ENCODE results near the gene PTPMT1. TPM values are rescaled to one million over a fixed set of nuclear protein-coding genes. Genes with fewer than 3 reads are reported as not detected.
A peak's percentile ranks its signal among the peaks of the same experiment; 100 is the strongest.

PTPMT1 gene
- total RNA-seq, 1 experiment from 2014 or later, result 108 TPM

DNA sequence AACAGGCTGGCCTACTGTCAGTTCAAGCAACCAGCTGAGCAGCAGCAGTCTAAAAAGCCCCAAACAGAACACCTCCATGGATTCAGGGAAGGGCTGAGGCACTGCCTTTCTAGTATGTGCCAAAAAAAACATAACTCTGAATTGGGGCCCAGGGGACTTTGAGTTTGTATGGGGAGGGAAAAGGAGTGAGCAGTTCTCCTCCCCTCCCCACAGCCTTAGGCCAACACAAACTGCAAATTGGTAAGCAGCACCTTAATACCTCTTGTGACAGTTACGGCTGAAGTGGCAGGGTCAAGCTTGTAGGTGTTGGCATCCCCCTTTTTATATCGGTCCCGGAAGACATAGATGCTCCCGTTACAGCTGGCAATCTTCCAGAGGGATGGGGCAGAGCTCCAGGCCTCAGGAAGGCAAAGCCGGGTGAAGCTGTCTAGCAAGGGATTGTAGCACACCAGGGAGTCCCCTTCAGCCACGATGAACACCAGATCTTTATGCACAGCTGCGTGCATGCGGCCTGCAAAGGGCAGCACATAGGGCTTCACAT lies 7.4 kb downstream of the PTPMT1 start:
- no peaks in the 10 kb centered on the region for H3K4me1 Mint-ChIP-seq (ENCODE audit: low read depth, unreplicated experiment)
- TF ChIP-seq, protein P1, sequence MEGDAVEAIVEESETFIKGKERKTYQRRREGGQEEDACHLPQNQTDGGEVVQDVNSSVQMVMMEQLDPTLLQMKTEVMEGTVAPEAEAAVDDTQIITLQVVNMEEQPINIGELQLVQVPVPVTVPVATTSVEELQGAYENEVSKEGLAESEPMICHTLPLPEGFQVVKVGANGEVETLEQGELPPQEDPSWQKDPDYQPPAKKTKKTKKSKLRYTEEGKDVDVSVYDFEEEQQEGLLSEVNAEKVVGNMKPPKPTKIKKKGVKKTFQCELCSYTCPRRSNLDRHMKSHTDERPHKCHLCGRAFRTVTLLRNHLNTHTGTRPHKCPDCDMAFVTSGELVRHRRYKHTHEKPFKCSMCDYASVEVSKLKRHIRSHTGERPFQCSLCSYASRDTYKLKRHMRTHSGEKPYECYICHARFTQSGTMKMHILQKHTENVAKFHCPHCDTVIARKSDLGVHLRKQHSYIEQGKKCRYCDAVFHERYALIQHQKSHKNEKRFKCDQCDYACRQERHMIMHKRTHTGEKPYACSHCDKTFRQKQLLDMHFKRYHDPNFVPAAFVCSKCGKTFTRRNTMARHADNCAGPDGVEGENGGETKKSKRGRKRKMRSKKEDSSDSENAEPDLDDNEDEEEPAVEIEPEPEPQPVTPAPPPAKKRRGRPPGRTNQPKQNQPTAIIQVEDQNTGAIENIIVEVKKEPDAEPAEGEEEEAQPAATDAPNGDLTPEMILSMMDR (IDR thresholded peaks at IDR 0.05; ENCODE audit: insufficient read depth in 1 of 2, low read depth in 1 of 2, low read length in 1 of 2, severe bottlenecking in 1 of 2, unreplicated experiment in 1 of 2), result no peak
- peaks cover 3% of the 10 kb centered on the region; the same call in 1 of the 2 replicates for H3K4me1 ChIP-seq
- ChIA-PET CTCF (no interaction called here), POLR2A (no interaction called here)
- H3K9me3 ChIP-seq, result no peaks in the 10 kb centered on the region
- H3K4me3 ChIP-seq (ENCODE audit: low read depth, low read length), result no peak overlapping the region
- H3K4me3 Mint-ChIP-seq (ENCODE audit: unreplicated experiment), result no peak overlapping the region
- no TSS peak for BruUV-seq (replicated peaks)
- H3K36me3 ChIP-seq (ENCODE audit: control insufficient read depth, insufficient read depth, low read length), result peaks cover 2% of the 10 kb centered on the region
- no peak for DNase-seq
- H3K27me3 ChIP-seq (replicated peaks; ENCODE audit: control insufficient read depth, insufficient read depth, low read length), result no peaks in the 10 kb centered on the region
- H3K27me3 Mint-ChIP-seq (ENCODE audit: insufficient read depth, unreplicated experiment), result no peaks in the 10 kb centered on the region
- peaks cover 77% of the 10 kb centered on the region for H3K36me3 Mint-ChIP-seq (ENCODE audit: insufficient read depth, unreplicated experiment)
- no peak overlapping the region for H3K27ac Mint-ChIP-seq (ENCODE audit: unreplicated experiment)
- no peaks in the 10 kb centered on the region for H3K9me3 Mint-ChIP-seq (ENCODE audit: unreplicated experiment)
- intact Hi-C loops (cut with micrococcal nuclease; ENCODE audit: unreplicated experiment), result no loop called here

DNA sequence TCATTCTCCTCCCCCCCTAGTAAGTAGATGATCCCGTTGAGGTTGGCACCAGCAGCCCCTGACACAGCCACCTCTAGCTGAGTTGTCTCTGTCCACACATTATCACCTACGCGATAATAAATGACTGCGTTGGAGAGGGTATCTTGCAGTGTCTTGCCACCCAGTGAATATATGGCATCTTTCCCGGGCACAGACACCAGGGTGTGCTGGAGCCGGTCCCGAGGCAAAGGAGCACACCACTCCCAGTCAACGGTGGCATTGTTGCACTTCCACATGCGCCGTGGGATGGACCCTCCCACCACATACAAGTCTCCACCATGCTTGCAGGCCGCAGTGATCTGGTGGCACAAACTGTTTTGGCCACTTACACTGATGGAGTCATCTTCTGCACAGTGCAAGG lies 7.9 kb downstream of the PTPMT1 start:
- Mint-ChIP-seq H3K36me3 (ENCODE audit: insufficient read depth, unreplicated experiment) (peaks cover 77% of the 10 kb centered on the region), H3K27ac (ENCODE audit: unreplicated experiment) (no peak overlapping the region), H3K27me3 (ENCODE audit: insufficient read depth, unreplicated experiment) (no peaks in the 10 kb centered on the region), H3K9me3 (ENCODE audit: unreplicated experiment) (no peaks in the 10 kb centered on the region), H3K4me3 (ENCODE audit: unreplicated experiment) (no peak overlapping the region), H3K4me1 (ENCODE audit: low read depth, unreplicated experiment) (no peaks in the 10 kb centered on the region)
- peaks cover 2% of the 10 kb centered on the region for H3K36me3 ChIP-seq (ENCODE audit: control insufficient read depth, insufficient read depth, low read length)
- H3K9me3 ChIP-seq, result no peaks in the 10 kb centered on the region
- ChIA-PET CTCF (no interaction called here), POLR2A (interaction anchor here (1.1 to 1.2 kb wide), 2 partner anchors 8 to 20 kb away, joined by 4 read pairs; partner anchors contain the start of genes CELF1 and PTPMT1)
- H3K4me3 ChIP-seq (ENCODE audit: low read depth, low read length), result no peak overlapping the region
- no TSS peak for BruUV-seq (replicated peaks)
- TF ChIP-seq, protein P1 (IDR thresholded peaks at IDR 0.05; ENCODE audit: insufficient read depth in 1 of 2, low read depth in 1 of 2, low read length in 1 of 2, severe bottlenecking in 1 of 2, unreplicated experiment in 1 of 2), result no peak
- intact Hi-C loops (cut with micrococcal nuclease; ENCODE audit: unreplicated experiment), result no loop called here
- H3K27me3 ChIP-seq (replicated peaks; ENCODE audit: control insufficient read depth, insufficient read depth, low read length), result no peaks in the 10 kb centered on the region
- H3K4me1 ChIP-seq, result peaks cover 5% of the 10 kb centered on the region; the same call in 1 of the 2 replicates
- no peak for DNase-seq

DNA sequence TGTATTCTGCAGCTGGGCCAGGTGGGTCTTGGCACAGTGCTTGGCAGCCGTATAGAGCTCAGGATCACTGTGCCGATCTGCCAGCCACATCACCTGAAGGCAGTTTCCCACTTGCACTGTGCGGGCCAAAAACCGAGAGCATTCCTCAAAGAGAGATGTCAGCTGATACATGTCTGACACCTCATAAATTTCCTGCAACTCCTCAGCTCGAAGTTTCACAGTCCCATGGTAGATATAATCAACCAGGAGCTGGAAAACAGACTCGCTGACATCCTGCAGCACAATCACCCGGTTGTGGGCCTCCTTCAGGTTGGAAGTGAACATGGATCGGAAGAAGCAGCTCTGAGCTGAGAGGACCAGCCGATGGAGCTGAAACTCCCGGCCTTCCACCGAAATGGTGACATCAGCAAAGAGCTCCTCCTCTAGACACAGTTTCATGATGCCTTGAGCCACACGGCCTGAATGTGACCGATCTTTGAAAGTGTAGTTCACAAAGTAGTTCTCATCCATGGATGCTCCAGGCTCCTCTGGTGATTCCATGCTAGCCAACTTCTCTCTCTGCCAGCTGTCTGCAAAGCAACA lies 12.2 kb downstream of the PTPMT1 start:
- H3K4me3 Mint-ChIP-seq (ENCODE audit: unreplicated experiment), result peak overlapping the region; percentile 91
- ChIA-PET CTCF (interaction anchor here (1.0 kb wide), 1 partner anchor 24 kb away, joined by 3 read pairs; no protein-coding TSS in a partner anchor), POLR2A (interaction anchor here (0.7 kb wide), 1 partner anchor 12 kb away, joined by 5 read pairs; the partner anchor contains the start of gene PTPMT1)
- peak overlapping the region; percentile 95 for H3K4me3 ChIP-seq (ENCODE audit: low read depth, low read length)
- H3K9me3 ChIP-seq, result no peaks in the 10 kb centered on the region
- peak overlapping the region; percentile 95 for H3K27ac Mint-ChIP-seq (ENCODE audit: unreplicated experiment)
- no peaks in the 10 kb centered on the region for H3K9me3 Mint-ChIP-seq (ENCODE audit: unreplicated experiment)
- H3K27me3 Mint-ChIP-seq (ENCODE audit: insufficient read depth, unreplicated experiment), result no peaks in the 10 kb centered on the region
- TF ChIP-seq, protein P1 (IDR thresholded peaks at IDR 0.05; ENCODE audit: insufficient read depth in 1 of 2, low read depth in 1 of 2, low read length in 1 of 2, severe bottlenecking in 1 of 2, unreplicated experiment in 1 of 2), result no peak
- H3K4me1 Mint-ChIP-seq (ENCODE audit: low read depth, unreplicated experiment), result peaks cover 6% of the 10 kb centered on the region
- H3K36me3 ChIP-seq (ENCODE audit: control insufficient read depth, insufficient read depth, low read length), result peaks cover 1% of the 10 kb centered on the region; the same call in 1 of the 2 replicates
- BruUV-seq (replicated peaks), result no TSS peak
- H3K4me1 ChIP-seq, result peaks cover 5% of the 10 kb centered on the region; the same call in 1 of the 2 replicates
- peaks cover 79% of the 10 kb centered on the region for H3K36me3 Mint-ChIP-seq (ENCODE audit: insufficient read depth, unreplicated experiment)
- intact Hi-C loops (cut with micrococcal nuclease; ENCODE audit: unreplicated experiment), result no loop called here
- no peak for DNase-seq
- no peaks in the 10 kb centered on the region for H3K27me3 ChIP-seq (replicated peaks; ENCODE audit: control insufficient read depth, insufficient read depth, low read length)

Measured in Caco-2 (cell line).